Stimulated activated CD8-positive, alpha-beta memory T cell treated with anti-CD3 and anti-CD28 coated beads, Interleukin-12 subunit alpha, Interleukin-12 subunit beta, amount 100 ng/mL, for 4 hours (primary cell): ENCODE data around the gene ATP2A1.
A peak's percentile ranks its signal among the peaks of the same experiment; 100 is the strongest.
"Not testable (repeated sequence)": the region's sequence is repeated elsewhere in the genome, so short reads cannot be mapped to it uniquely, and the experiment has no call there.

Source experiments
- DNase-seq: peaks from one replicate; pipeline ENCODE4 v3.0.0-alpha.2; 2020; ENCODE audit warnings: low read depth

Gene ATP2A1

GRCh38 chr16:28910086-28911031 is 32.1 kb downstream of the ATP2A1 start:
- DNase-seq: no peak

DNA sequence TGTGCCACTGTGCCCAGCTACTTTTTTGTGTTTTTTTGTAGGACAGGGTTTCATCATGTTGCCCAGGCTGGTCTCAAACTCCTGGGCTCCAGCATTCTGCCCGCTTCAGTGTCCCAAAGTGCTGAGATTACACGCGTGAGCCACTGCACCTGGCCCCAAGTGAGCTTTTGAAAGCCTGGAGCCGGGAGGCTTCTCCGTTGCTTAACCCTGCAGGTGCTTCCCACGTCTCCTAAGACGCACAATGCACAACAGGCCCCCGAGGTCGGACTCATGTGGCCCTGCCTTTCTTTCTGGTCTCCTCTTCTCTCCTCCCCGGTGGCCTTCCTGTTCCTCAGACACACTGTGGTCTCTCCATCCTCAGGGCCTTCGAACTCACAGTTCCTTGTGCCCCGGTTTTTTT is 34.3 kb downstream of the ATP2A1 start:
- no peak for DNase-seq

DNA sequence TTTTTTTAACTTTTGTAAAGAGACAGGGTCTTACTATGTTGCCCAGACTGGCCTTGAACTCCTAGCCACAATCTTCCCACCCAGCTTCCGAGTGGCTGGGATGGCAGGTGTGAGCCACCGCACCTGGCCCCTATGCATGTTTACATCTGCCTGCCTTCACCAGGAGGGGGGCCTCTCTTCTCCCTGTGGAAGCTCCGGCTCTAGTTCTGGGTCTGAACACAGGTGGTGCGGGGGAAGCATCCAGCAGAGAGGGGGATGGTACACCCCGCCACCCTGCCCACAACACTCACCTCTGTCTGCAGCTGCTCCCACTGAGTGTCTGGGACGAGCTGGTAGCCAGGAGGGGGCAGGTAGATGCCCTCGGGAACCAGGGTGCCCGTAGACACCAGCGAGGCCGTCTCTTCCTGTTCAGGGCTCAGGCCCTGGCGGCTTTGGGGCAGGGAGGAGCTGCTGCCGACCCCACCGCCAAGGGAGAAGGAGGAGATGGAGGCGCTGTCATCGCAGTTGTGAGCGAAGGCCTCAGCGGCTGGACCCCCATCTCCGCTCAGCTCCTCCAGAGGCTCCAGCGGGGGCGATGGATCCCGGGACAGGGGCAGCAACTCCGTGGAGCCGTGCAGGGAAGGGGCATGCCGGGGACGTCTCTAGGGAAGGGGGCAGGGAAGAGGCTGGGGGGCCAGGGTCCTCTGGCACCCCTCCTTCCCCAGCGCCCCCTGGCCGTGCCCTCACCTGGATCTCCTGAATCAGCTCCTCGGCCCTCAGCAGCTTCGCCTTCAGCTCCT is 35.8 kb downstream of the ATP2A1 start:
- no peak for DNase-seq

- no peak for DNase-seq
These were observed 36.9 kb downstream of the ATP2A1 start for GRCh38 chr16:28915181-28915580.

DNA sequence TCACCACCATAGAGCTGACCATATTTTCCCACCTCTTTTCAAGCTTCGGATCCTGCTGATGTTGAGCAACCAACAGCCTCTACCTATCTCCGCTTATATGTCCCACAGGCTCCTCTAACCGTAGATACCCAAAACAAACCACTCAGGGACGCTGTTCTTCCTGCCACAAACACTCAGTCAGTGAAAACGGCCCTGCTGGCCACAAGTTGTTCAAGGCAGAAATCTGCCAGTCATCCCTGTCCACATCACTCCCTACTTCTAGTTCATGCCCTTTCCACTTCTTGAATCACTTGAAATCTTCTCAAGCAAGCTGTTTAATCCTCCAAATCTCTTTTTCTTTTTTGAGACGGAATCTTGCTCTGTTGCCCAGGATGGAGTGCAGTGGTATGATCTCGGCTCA is 38.8 kb downstream of the ATP2A1 start:
- no peak for DNase-seq

GRCh38 chr16:28918698-28919097 is 40.4 kb downstream of the ATP2A1 start:
- no peak for DNase-seq

DNA sequence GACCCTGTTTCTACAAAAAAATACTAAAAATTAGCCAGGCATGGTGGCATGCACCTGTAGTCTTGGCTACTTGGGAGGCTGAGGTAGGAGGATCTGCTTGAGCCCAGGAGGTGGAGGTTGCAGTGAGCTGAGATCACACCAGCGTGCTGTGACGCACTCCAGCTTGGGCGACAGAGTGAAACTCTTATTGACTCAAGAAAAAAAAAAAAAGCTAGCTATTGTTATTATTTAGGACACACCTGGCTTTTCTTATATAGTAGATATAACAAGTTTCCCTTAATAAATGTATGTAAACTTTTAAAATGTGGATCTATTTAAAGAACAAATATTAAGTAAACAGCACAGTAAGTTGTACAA is 44.9 kb downstream of the ATP2A1 start:
- DNase-seq: no peak

DNA sequence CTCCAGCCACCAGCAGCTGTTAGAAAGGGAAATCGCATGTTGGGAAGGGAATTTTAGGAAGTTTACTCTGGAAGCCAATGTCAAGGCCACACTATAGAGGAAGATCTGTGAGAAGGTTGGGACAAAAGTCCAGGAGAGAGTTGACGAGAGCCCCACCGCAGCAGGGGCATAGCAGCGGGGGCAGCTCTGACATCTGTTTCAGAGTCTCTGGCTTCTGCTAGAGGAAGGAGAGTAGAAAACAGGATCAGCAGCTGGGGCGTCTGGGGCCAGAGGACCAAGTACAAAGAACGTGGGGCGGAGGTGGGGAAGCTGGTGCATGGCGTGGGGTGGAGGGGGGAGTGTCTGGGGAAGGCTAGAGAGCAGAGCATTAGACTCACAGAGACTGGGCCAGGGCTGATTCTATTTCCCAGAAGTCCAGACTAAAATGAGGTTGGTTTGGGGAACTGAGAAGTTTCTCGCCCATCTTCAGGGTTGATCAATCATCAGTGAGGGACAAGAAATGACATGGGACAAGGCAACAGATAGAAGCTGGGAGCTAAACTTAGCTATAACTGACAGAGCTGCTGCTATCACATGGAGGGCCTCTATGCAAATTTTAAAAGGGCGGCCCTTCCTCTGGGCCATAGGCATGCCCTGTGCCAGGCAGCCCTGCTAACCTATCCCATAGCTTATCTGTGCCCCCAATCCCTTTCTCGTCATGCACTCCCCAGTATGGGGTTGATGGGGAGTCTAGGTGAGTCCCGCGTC is 45.5 kb downstream of the ATP2A1 start:
- DNase-seq: no peak

DNA sequence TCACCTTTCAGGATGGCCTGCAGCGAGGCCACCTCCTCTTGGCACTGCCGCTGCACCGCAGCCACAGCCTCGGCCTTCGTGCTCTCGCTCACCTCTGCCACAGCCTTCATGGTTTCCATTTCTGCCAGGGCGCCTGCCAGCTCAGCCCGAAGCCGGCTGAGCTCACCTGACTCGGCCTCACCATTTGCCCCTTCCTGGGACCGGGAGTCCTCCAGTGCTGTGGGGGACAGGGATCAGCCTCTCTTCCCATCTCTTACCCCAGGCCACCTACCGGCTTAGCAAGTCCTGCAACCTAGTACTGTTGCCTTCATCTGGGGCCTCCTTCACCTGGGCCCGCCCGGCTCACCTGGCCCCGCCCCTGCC is 46.1 kb downstream of the ATP2A1 start:
- no peak for DNase-seq

DNA sequence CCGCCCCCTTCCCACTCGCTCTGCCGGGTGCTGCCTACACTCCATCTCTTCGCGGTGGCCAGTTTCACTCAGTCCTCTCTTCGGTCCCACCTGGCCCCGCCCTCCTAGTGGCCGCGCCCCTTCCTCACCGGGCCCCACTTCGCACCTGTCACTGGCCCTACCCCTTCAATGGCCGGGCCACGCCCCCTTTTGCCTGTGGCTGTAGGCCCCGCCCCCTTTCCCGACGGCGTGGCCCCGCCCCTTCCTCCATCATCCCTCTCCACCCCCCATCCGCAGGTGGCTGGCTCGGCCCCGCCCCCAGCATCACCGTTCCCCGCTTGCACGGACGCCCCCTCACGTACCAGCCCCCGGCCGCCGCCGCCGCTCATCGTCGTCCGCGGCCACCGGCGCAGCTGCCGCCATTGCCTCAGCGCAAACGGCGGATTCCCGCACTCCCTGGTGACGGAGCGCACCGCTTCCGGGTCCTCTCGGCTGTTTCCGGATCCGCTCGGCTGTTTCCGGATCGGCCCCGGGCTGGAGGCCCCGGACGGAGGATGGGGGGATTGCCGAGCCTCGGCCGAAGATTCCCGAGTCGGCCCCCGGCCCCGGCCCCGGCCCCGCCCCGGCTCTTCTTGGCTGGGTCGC is 46.6 kb downstream of the ATP2A1 start, which contains the start of gene RABEP2:
Gene RABEP2 (minus strand): TSS at position 477 of the 624 bp plus-strand sequence. CDS start 75 bp downstream, at position 402.
- peak; percentile 89 for DNase-seq

GRCh38 chr16:28925386-28926228 is 47.3 kb downstream of the ATP2A1 start:
- peak; percentile 60 for DNase-seq

GRCh38 chr16:28926284-28926683 is 48.0 kb downstream of the ATP2A1 start:
- DNase-seq: not testable (repeated sequence)

- no peak for DNase-seq
These were observed 49.5 kb downstream of the ATP2A1 start for GRCh38 chr16:28927815-28928214.

GRCh38 chr16:28930203-28930602 is 51.9 kb downstream of the ATP2A1 start:
- no peak for DNase-seq

DNA sequence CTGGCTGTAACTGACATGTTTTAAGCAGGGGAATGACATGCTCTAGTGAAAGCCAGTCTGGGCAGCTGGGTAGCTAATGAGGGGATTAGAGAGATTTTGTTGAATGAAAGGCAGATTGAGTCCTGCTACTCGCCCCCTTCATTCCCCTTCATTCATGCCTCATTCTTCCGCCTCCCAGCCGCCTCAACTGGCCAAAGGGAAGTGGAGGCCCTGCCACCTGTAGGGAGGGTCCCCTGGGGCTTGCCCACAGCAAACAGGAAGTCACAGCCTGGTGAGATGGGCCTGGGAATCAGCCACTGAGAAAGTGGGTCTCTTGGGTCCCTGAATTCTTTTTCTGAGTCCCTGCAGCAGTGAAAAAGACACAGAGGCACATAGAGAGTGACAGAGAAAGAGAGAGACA is 52.4 kb downstream of the ATP2A1 start:
- DNase-seq: no peak

- DNase-seq: no peak
These were observed 53.5 kb downstream of the ATP2A1 start, which contains the start of gene CD19 for GRCh38 chr16:28931801-28932225. Gene CD19, plus strand, starts transcription at chr16:28931971. Its CDS starts 30 bp downstream, at chr16:28932001.

DNA sequence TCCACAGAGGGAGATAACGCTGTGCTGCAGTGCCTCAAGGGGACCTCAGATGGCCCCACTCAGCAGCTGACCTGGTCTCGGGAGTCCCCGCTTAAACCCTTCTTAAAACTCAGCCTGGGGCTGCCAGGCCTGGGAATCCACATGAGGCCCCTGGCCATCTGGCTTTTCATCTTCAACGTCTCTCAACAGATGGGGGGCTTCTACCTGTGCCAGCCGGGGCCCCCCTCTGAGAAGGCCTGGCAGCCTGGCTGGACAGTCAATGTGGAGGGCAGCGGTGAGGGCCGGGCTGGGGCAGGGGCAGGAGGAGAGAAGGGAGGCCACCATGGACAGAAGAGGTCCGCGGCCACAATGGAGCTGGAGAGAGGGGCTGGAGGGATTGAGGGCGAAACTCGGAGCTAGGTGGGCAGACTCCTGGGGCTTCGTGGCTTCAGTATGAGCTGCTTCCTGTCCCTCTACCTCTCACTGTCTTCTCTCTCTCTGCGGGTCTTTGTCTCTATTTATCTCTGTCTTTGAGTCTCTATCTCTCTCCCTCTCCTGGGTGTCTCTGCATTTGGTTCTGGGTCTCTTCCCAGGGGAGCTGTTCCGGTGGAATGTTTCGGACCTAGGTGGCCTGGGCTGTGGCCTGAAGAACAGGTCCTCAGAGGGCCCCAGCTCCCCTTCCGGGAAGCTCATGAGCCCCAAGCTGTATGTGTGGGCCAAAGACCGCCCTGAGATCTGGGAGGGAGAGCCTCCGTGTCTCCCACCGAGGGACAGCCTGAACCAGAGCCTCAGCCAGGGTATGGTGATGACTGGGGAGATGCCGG is 54.3 kb downstream of the ATP2A1 start:
- DNase-seq: no peak

- no peak for DNase-seq
These were observed 54.9 kb downstream of the ATP2A1 start for GRCh38 chr16:28933171-28933570.

GRCh38 chr16:28935346-28935745 is 57.1 kb downstream of the ATP2A1 start:
- DNase-seq: no peak
